NCI-H2196 treated with DMSO at 0.1 percent for 48 hours (cell line): ENCODE data around the gene SEPTIN12.
"Not testable (repeated sequence)": the region's sequence is repeated elsewhere in the genome, so short reads cannot be mapped to it uniquely, and the experiment has no call there.

Experiments
- DNase-seq: peaks from one replicate; lab custom pipeline; 2025; ENCODE audit not compliant: unreplicated experiment; lab: John Stamatoyannopoulos, UW

The SEPTIN12 gene

DNA sequence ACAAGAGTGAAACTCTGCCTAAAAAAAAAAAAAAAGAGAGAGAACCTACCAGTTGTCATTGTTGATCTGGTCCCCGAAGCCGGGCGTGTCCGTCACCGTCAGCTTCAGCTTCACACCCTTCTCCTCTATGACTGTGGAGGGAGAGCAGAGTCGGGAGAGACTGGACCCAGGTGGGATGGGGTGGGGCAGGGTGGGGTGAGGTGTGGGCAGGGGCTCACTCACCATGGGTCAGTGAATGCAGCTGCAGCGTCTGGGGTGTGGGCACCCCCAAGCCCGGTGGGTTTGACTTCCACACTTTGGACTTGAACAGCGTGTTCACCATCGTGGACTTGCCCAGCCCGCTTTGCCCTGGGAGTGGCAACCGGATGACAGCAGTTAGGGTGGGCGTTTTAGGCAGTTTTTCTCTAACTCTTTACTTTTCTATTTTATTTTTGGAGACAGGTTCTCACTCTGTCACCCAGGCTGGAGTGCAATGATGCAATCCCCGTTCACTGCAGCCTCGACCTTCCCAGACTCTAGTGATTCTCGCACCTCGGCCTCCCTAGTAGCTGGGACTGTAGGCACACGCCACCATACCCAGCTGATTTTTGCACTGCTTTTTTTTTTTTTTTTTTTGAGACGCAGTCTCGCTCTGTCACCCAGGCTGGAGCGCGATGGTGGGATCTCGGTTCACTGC, 2.2 kb downstream of the SEPTIN12 start:
- no peak for DNase-seq

DNA sequence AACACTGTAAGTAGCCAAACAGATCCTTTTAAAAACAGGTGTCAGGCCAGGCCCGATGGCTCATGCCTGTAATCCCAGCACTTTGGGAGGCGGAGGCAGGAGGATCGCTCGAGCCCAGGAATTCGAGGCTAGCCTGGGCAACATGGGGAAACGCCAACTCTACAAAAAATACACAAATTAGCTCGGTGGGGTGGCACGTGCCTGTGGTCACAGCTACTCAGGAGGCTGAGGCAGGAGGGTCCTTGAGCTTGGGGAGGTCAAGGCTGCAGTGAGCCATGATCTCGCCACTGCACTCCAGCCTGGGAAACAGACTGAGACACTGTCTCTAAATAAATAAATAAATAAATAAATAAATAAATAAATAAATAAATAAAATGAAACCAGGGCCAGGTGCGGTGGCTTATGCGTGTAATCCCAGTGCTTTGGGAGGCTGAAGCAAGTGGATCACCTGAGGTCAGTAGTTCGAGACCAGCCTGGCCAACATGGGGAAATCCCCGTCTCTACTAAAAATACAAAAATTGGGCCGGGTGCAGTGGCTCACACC, 3.6 kb downstream of the SEPTIN12 start:
- not testable (repeated sequence) for DNase-seq

DNA sequence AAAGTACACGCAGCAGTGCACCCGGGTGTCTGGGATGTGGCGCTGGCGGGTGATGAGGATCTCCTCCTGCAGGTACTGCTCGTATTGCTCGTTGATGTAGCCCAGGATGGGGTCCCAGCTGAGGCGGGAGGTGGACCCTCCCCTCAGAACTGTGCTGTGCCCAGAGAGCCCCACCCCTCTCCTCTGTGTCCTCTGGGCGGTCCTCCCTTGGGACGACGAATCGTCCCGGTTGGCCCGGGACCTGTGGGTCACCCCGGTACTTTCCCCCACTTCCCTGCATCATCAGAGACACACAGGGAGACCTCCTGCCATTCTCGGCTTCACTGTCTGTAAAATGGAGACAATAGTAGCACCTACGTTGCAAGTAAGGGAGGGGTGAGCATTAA, 4.2 kb downstream of the SEPTIN12 start:
- no peak for DNase-seq

DNA sequence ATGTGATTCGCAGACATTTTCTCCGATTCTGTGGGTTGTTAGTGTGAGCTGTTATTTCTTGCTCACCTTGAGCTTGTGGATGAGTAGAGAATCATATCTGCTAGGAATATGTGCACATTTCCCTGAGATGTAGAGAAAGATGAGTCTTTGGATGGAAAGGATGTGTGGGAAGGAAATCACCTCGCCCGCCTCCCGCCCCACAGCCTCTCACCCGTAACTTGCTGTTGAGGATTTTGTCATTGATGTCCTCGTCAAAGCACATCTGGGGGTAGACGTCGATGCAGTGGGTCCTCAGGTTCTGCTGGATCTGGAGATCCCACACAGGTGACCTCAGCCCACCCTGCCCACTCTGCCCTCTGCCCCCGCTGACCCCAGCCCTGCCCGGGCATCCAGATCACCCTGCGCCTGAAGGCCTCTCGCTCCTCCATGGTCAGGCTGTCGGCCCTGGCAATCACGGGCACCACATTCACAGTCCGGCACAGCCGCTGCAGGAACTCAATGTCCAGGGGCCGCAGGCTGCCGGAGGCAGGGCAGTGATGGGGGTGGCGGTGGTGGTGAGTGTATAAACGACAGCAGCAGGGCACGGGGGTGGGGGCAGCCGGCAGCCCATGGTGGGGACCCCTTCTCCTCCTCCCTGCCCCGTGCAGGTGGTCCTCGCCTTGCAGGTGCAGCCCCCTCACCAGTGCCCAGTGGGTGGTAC, 4.7 kb downstream of the SEPTIN12 start:
- no peak for DNase-seq

DNA sequence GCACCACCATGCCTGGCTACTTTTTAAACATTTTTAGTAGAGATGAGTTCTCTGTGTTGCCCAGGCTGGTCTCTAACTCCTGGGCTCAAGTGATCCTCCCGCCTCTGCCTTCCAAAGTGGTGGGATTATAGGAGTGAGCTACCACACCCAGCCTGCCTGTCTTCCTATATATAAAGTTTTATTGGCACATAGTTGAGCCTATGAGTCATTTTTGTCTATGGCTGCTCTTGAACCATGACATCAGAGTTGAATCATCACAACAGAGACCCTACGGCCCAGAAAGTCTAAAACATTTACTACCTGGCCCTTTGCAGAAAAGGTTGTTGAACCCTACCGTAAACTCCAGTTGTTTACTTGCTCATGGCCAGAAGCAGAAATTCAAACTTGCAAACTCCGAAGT, 7.9 kb downstream of the SEPTIN12 start:
- no peak for DNase-seq

DNA sequence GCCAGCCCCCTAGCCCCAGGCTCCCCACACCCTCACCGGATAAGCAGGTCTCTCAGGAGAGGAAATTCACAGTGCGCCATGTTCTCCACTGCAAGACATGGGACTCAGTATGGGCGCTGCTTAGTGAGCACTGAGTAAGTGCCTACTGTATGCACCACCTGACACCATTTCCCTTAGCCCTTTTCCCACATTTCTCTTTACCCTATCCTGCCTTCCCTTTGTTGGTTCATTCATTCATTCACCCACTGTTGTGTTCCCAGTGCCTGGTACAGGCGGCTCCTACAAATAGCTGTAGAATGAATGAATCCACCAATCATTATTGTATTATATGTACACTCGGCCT, 10.1 kb downstream of the SEPTIN12 start:
- no peak for DNase-seq

DNA sequence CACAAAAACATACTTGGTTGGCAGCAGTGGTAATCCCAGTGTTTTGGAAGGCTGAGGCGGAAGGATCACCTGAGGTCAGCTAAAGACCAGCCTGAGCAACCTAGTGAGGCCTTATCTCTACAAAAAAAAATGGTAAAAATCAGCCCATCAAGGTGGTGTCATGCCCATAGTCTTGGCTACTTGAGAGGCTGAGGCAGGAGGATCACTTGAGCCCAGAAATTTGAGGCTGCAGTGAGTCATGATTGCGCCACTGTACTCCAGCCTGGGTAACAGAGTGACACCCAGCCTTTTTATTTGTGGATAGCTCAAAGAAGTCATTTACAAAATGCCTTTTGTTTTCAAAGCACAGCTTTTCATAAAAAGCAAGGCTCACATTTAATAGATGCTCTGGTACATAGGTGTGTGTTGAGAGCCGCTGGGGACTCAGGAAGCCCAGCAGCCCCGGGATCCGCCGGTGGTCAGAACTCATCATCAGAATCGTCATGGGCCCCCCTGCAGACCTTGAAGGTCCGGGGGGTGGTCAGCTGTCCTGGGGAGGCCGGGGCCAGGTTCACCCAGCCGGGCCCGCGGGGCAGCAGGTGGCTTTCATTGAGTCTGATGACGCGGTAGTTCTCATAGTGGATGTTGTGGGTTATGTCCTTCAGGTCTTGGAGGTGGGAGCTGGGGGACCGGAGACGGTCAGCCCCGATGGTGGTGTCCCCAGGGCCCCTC, 10.7 kb downstream of the SEPTIN12 start:
- no peak for DNase-seq

DNA sequence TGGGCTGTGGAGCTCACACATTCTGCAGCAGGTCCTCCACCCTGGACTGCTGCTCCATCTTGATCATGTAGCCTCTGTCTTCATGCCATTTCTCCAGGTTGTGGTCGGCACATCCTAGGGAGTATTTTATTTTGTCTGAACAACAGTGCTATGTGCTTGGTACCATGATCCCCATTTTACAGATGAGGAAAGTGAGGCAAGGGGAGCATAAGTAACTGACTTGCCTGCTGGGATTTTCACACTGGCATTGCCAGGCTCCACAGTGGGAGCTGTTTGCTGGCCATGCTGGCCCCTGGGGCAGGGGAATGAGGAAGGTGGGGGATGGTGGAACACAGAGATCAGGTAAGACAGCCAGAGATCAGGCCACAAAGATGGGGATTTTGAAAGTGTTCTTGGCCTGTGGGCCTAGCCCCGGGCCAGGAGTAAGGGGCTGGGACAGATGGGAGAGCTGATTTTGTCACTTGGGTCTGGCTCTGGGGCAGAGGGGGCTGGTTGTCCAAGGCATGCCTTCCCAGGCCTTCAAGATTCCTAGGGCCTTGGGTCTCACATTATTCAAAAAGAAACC, 11.9 kb downstream of the SEPTIN12 start:
- no peak for DNase-seq

DNA sequence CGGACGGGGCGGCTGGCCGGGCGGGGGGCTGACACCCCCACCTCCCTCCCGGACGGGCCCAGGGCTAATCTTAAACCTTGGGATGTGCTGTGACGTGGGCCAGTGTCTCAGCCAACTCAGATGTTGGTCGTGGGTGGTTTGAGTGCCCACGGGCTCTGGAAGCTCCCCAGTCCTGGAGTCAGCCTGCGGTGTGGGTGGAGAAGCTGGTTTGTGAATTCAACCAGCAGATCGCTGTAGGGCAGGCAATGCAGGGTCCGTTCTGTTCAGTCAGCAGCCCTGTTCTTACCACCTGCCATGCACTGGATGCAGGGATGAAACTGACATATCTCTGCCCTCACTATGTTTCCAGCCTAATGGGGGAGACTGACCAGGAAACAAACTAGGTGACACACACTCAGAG, 13.1 kb downstream of the SEPTIN12 start:
- no peak for DNase-seq

DNA sequence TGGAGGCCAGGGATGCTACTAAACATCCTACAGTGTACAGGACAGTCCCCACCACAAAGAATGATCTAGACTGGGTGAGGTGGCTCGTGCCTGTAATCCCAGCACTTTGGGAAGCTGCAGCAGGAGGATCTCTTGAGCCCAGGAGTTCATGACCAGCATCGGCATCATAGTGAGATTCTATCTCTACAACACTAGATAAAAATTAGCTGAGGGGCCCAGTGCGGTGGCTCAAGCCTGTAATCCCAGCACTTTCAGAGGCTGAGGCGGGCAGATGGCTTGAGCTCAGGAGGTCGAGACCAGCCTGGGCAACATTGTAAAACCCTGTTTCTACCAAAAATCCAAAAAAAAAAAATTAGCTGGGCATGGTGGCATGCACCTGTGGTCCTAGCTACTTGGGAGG, 15.8 kb downstream of the SEPTIN12 start:
- no peak for DNase-seq

DNA sequence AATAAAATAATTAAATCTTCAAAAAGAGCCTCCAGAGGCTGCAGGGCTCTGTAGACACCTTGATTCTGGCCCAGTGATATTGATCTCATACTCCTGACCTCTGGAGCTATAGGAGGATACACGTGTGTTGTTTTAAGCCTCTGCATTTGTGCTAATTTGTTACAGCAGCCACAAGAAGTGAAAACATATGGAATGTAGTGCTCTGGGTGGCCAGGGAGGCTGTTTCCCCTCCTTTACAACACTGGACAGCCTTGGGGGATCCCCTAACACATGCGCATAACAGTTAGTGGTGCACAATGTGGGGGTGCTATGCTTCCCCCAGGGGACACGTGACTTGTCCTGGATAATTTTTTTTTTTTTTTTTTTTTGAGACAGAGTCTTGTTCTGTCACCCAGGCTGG, 16.5 kb downstream of the SEPTIN12 start:
- DNase-seq, result no peak

DNA sequence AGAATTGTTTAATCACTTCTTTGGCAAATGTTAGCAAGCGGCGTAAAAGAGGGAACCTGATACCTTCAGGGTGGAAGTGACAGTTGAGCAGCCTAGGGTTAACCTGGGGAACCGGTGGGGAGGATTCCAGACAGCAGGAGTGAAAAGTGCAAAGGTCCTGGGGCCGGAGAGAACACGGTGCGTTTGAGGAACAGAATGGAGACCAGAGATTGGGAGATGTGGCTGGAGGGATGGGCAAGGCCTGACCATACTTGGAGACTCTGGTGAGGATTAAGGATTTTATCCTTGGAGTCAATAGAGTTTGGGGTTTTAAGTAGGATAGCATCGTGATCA, 18.9 kb downstream of the SEPTIN12 start:
- no peak for DNase-seq

DNA sequence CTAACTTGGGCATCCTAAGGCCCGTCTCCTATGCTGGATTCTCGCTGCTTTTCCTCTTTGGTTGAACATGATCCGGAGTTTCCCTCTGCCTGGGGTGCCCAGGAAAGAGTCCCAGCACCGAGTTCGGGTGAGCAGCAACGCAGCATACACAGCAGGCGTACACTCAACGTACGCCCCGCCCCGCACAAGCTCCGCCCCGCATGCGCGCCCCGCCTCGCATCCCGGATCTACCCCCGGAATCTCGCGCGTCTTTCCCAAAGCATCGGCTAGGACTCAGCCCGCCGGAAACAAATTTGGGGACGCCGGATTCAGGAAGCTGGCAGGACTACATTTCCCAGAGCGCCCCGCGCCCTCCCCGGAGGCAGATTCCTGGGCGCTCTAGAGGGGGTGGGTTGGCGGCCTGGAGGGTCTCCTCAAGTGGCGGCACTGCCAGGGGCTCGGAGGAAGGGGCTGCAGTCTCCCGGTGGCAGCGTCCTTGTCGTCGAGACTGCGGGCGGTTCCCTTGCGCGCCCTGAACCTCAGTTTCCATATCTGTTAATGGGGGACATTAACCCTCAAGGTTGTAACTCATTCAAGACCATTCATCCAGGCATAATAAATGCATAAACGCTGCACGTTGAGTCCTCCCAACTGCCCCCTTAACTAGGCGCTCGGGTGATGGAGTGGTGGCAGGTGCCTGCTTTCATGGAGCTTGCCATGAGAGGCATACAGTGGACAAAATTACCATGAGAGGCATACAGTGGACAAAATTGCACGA, 19.4 kb downstream of the SEPTIN12 start:
- peak; percentile 91 for DNase-seq

DNA sequence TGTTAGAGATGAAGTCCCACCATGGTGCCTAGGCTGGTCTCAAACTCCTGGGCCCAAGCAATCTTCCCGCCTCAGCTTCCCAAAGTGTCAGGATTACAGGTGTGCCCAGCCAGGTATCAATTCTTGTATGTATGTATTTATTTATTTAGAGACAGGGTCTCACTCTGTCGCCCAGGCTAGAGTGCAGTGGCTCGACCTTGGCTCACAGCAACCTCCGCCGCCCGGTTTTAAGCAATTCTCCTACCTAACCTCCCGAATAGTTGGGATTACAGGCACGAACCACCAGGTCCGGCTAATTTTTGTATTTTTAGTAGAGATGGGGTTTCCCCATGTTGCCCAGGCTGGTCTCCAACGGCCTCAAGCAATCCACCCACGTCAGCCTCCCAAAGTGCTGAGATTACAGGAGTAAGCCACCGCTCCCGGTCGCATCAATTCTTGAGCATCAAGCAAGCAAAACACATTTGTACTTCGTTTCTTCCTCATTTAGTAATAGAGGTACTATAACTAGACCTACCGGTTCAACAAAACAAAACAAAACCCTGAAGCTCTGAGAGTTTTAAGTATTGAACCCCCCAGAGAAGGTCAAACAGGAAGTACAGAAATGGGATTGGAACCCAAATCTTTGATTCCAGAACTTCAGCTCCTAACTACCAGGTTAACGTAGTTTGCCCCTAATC, 20.1 kb downstream of the SEPTIN12 start:
- no peak for DNase-seq

DNA sequence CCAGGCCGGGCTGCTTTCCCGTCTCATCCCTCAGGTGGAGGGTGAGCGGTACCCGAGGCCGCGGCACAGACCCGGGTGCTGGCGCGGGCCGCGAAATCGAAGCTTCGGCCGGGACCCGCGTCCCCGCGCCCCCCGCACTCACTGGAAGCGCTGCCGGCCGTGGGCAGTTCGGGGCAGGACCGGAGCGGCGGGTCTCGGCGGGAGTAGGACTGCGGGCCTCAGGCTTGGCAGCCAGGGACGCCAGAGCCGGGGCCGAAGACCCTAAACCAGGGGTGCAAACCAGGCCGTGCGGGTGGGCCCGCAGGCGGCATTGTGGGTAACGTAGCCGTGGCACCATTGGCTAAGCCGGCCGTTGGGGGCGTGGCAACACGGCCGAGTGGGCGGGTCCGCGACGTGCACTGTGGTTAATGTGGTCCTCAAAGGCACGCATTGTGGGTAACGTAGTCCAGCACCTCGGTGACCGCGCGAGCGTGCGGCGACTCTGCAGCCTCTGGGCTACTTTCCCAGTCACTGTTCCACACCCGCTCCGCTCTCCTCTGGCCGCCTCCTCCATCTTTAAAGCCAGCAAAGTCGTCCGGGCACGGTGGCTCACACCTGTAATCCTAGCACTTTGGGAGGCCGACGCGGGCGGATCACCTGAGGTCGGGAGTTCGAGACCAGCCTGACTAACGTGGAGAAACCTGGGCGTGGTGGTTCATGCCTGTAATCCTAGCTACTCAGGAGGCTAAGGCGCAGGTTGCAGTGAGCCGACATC, 21.1 kb downstream of the SEPTIN12 start, which contains the start of gene ZNF500:
ZNF500 (minus strand) TSS at position 288 of the 754 bp plus-strand sequence. CDS start 1,184 bp downstream, outside the sequence.
- DNase-seq, result peak; percentile 91

DNA sequence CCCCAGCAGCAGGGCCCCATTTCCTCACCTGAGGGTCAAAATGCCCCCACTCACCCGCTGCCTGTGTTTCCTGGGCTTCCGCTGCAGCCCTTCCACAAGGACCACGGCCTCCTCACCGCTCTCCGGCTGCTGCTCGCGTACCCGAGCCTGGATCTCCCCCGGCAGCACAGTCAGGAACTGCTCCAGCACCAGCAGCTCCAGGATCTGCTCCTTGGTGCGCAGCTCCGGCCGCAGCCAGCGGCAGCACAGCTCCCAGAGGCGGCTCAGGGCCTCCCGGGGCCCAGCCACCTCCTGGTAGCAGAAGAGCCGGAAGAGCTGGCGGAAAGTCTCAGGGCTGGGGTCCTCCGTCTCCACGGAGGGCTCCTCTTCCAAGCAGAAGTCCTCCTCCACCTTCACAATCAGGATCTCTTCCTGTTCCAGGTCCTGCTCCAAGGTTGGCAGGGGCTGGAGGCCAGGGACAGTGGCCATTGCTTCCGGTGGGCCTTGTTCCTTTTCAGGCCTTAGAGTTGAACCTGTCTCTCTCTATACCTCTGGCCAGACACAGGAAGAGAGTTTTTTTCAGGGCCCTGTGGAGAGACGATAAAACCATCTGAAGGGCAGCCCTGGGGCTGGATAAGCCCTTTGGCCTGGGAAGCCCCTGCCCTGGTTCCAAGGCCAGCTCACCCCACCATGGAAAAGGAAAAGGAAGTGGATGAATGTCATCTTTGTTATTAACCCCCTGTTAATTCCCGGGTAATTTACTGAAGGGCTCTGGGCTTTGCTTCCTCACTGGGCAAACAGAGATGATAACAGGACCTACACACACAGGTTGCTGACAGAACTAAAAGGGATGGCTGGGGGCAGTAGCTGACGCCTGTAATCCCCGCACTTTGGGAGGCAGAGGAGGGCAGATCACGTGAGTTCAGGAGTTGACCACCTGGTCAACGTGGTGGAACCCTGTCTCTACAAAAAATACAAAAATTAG, 22.4 kb downstream of the SEPTIN12 start:
- DNase-seq, result no peak

DNA sequence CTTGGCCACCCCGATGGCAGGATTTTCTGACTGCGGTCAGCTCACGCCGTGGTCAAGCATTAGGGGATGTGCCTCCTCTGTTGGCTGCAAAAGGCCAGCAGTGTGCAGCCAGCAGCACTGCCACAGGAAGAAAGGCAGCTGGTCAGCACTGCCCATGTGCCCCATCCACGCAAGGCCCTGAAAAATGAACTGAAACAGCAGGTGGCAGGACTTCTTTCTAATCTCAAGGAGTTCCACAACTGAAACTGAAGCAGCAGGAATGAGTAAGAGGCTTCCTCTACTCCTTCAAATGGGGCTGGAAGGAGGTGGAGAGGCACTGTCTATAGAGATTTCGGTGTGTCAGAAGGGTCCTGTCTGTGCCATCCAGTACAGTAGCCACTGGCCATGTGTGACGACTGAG, 24.4 kb downstream of the SEPTIN12 start:
- DNase-seq, result no peak

DNA sequence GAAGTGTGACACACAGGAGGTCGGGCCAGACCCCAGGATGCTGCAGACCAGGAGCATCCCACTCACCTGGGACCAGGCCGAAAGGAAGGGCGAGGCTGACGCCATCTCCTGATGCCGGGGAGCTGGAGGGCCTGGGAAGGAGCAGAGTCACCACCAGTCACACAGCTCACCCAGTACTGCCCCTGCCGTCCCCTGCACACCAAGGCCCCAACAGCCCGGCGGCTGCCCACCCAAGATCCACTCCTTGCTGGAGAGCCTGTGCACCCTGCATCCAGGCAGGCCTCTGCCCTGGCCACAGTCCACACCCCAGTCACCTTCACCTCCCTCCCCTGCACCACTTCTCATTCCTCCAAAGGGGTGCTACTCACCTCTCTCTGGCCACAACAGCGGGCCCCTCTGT, 25.9 kb downstream of the SEPTIN12 start:
- DNase-seq, result no peak
